HG03103 (cell line): ENCODE data around the gene CNNM3.

Experiments
- ATAC-seq: cut with Tn5 transposase; IDR thresholded peaks from one replicate; pipeline ENCODE4 v1.9.1; 2021; ENCODE audit warnings: low read depth; ENCODE audit not compliant: unreplicated experiment

The CNNM3 gene

DNA sequence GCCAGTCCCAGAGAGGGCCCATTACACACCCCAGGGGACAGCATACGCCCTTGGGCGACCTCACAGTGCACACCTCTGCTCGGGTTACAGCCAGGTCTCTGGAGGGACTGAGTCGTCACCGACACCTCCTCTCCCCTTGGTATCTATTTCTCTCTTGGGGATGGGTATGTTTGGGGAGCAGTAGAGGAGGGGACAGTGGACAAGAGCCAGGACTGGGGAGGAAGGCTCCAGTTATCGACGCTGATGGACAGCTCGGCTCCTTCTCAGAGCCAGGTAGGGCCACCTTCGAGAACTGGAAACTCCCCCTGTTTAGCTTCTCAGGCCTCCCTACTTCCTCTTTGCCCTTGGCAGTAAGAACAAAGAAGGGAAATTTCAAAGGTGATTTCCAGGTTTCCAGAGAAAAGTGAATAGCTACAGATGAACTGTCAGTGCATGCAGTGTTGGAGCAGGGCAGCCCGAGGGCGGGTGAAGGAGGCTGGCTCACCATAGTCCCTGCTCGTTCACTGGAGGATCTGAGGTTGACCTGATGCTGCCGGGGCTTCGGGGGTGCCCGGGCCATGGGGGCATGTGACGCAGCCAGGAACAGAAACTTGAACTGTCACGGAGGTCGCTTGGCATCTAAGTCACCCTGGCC is 58.2 kb downstream of the CNNM3 start:
- ATAC-seq, result no peak

DNA sequence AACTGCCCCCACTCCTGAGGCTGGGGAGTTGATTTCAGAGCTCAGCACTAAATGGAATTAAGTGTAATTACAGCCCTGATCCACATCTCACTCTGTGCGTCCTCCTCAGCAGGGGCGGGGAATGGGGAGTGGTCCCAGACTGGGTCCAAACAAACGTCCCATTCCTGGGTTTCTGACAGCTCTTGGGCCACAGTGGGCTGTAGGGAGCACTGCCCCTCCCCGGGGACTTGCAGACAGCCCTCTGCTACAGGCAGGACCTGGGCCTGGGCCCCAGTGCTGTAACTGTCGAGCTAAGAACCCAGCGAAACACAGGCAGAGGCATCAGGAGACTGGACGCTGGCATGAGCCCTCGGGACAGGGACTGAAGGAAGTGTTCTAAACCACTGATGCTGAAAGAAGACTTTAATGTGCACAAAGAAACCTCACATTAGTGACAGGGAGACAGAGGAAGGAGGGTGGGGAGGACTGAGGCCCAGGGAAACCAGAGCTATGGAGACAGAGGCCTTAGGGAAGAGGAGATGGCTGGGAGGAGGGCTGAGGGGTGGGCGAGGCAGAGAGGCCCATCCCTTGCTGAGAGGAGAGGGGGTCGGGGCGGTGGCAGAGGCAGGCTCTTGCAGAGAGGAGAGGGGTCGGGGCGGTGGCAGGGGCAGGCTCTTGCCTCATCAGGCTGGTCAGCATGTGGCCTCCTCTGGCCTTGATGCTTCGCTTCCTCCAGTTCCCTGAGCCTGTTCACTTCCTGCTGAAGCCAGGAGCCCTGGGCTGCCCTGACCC is 59.6 kb downstream of the CNNM3 start:
- ATAC-seq, result no peak

DNA sequence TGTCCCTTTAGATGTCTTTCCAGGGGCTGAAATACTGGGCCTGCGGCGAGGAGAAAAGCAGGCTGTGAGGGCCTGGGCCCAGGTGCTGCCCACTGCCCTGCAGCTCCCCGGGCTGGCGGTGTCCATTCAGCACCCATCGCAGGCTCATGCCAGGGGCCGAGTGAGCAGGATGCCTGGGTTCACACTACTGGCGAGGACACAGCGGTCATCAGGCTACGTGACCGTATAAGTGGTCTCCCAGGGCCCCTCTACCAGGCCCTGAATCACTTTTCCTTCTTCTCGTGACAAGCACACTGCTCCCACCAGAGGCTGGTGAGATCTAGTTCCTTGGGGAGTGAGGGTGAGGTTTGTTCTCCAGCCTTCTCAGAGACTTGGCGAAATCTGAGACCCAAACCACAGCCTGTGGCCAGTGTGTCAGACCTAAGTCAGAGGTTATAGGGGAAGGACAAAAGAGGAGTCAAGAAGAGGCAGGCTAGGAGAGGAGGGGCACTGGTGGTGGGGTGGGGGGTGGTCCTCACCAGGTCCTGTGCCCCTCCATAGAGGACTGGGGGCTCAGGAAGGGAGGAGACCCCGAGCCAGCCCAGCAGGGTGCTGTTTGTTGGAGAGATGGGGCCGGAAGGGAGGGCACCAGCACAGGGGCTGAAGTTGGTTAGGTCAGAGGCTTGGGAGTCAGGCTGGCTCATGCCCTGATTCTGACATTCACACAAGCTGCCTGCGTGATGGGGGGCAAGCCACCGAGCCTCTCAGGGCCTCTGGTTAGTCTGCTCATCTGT is 60.4 kb downstream of the CNNM3 start:
- no peak for ATAC-seq

DNA sequence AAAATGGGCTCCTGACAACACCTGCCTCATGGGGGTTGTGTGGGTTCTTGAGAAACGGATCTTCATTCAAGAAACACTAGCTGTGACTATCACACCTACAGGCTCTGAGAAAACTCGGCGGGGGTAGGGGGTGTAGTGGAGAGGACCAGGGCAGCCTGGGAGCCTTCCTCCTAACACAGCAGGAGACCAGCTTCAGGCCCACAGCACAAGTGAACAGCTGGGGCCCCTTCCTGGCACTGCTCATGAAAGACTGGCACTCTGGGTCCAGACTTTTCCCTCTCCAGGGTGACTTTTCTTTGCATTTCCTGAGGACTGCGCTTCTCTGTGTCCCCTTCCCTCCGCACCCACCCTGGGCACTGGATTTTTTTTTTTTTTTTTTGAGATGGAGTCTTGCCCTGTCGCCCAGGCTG is 61.0 kb downstream of the CNNM3 start:
- ATAC-seq, result no peak

DNA sequence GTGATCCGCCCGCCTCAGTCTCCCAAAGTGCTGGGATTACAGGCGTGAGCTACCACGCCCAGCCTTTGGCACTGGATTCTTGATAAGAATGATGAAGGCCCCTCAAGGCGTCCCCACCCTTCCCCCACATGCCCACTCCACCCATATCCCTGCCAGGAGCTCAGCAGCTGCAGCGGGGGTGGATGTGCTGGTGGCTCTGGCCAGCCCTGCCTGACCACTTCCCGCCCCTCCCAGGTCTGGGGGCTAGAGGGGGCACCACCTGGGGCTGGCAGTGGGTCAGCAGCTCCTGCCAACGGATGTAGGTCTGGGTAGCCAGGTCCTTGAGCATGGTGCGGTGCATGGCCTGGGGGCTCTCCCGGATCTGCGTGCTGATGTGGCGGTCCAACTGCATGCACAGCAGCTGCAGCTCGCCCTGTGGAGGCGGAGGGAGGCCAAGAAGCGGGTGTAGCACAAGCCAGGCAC is 61.6 kb downstream of the CNNM3 start:
- ATAC-seq, result no peak

DNA sequence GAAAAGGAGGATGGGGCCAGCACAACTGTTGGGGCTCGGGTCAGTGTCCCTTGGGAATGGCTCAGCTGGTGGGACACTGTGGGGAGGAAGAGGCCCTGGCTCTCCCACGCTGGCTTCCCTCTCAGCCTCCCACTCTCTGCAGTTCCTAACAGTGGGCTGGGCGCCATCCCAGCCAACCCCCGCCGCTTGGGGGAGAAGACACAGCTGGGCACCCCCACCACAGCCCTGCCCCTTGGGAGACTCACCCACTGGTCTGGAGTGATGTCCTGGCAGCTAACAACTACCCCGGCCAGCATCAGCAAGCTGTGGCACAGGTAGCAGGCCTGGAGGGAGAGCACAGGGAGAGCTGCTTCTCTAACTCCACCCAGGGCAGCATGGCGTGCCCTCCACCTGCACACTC is 62.1 kb downstream of the CNNM3 start:
- no peak for ATAC-seq

DNA sequence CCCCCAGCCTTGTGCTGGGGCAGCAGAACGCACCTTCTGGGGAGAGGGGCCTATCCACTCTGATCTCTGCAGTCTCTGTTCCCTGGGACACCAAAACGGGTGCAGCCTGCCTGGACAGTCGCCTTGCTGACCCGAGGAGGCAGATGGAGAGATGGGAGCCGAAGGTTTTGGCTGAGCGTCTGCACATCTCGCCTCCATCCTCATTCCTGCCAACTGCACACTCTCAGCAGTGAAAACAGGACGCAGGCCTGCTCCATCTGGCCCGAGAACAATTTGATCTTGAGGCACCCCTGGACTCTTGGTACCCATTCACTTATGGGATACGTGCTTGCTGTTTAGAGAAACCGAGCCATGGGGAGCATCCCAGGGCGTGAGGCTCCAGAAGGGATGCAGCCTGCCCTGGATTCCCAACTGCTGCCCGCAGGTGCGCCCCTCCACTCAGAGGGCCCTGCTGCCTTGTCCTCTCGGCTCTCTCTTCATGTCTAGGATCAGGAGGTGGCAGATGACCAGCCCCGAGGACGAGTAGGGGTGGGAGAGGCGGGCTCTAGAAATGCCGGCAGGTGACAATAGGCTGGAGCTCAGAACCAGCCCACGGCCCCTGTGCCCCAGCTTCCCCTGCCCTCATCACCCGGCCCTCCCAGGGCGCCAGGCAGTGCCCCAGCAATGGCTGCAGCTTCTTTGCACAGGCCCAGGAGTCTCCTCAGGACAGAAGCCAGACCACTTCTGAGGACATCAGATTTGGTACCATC is 62.9 kb downstream of the CNNM3 start:
- no peak for ATAC-seq

DNA sequence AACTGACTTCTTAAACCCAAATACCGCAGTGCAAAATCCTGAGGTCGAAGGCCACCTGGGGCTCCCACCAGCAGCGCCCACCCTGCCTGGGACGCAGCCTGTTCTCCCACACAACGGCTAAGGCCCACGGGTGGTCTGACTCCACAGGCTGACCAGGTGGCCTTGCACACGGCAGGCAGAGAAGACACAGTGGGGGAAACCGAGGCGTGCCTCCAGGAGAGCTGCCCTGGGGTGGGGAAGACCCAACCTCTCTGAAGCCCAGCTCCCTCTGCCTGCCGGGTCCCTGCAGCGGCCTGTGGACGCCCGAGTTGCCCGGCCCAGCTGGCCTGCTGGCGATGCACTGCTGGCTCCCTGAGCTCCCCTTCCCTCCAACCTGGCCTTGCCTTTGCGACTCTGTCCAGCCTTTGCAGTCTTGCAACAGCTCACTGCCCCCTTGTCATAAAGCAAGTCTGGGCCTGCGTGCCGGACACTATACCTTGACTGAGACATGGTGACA is 63.5 kb downstream of the CNNM3 start:
- no peak for ATAC-seq

DNA sequence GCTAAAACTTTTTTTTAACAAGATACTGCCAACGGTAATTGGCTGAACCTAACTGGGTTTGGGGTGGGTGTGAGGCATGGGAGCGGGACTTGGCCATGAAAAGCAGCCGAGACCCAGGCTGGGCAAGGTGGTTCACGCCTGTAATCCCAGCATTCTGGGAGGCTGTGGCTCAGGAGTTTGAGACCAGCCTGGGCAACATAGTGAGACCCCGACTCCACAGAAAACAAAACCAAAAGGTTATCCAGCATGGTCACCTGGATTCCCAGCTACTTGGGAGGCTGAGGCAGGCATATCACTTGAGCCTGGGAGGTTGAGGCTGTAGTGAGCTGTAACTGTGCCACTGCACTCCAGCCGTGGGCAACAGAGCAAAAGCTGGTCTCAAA is 64.8 kb downstream of the CNNM3 start:
- ATAC-seq, result no peak

DNA sequence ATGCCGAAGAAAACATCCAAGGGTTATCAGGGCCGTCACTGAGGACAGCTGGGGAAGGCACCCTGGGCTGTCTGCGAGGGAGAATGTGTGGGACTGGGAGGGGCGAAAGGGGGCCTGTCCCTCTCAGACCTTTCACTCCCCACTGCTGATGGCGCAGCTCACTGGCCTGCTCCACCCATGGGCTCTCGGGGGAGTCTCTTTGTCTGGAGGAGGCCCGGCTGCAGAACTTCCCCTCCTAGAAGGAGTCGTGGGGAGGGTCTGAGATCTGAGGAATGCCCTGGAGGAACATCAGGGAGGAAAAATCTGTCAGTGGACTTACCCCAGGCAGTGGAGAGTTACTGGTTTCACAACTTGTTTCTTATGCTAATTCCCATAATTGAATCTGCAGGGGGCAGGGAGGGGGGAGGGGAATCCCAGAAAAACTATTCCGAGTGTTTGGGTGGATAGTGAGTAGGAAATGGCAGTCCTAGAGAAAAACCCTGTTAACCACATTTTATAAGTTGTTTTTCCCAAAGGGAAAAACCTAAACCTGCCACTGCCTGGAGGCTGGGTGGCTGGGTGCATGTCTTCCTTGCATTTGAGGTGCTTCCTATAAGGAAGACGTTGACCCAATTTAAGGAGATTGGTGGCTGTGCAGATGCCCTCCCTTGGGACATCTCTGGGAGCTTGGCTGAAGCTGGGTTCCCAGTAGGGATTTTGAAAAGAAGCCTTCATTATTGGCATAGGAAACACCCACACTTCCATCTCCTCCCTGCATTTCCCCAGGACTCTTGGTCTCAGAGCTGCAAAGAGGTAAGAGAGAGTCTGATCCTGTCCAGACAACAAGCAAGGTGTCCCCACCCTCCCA is 65.5 kb downstream of the CNNM3 start:
- ATAC-seq, result no peak

DNA sequence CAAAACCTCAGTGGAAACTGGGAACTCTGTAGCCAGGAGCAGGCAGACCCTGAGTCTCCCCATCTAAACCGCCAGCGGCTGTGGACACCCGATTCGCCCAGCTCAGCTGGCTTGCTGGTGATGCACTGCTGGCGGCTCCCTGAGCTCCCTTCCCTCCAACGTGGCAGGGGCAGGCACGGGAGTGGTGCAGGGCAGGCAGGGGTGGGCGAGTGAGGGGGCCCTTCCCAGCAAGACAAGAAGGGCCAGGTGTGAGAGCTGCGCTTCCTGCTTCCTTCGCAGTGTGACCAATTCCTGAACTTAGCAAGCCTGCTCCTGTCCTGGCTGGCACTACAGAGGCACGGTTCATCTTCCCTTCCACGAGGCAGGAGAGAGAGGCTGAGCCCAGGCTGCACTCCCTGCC is 66.2 kb downstream of the CNNM3 start:
- no peak for ATAC-seq

DNA sequence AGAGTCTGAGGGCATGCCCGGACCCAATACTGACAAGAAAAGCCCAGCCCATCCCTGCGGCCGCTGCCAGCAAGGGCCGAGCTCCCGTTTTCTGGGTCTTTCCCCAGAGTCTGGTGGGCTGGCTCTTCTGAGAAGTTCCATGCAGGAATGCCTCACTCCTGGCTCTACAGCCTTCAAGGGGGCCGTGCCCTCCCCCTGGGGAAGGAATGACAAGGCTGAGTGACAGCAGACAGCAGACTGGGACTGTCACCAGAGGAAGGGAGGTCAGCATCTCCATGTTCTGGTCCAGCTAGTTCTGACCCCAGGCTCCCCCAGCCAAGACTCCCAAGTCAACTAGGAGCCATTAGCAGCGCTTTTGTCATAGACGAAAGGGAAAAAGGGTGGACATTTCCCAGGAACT is 66.8 kb downstream of the CNNM3 start:
- no peak for ATAC-seq

DNA sequence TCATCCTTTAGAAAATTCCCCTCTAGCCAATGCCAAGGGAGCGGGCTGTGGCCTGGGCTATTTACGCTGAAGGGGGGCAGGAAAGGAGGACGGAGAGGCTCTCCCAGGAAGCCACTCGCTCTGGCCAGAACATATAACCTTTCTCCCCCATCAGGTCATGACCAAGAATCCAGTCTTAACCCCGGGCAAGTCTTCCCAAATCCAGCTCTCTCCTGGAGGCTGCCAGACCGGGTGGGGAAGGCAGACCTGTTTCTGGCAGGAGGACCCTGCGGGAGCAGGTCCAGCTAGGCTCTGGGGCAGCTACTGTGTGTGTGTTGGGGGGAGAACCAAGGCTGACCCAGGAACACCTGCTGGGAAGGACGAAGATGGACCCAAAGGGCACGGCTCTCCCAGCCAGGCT is 67.2 kb downstream of the CNNM3 start:
- ATAC-seq, result no peak
